Measurements from ENCODE around the gene CMTM1.

Gene CMTM1

DNA sequence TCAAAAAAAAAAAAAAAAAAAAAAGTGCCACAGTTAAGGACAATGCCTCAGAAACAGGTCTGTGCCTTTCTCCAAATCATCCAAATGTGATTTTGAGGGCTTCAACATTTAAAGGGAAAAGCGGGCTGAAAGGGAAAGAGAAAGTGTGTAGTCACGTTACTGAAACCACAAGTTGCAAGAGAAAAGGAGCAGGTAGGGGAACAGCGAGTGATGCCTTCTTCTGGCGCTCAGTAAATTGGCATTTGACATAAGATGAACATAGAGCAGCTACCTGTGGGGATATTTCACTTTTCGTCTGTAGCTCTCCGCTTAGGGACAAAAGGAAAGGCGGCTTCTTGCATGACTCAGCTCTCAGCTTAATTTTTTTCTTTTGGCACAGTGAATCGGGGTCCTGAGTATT is 24.1 kb downstream of the CMTM1 start:
- peaks cover 12% of the 10 kb centered on the region for H3K4me1 ChIP-seq (ENCODE audit: low read depth, poor library complexity, severe bottlenecking)
- no peak overlapping the region for H3K4me3 ChIP-seq (IDR thresholded peaks at IDR 0.05; ENCODE audit: insufficient read depth, low read depth, low read length)
- TF ChIP-seq, protein P1, sequence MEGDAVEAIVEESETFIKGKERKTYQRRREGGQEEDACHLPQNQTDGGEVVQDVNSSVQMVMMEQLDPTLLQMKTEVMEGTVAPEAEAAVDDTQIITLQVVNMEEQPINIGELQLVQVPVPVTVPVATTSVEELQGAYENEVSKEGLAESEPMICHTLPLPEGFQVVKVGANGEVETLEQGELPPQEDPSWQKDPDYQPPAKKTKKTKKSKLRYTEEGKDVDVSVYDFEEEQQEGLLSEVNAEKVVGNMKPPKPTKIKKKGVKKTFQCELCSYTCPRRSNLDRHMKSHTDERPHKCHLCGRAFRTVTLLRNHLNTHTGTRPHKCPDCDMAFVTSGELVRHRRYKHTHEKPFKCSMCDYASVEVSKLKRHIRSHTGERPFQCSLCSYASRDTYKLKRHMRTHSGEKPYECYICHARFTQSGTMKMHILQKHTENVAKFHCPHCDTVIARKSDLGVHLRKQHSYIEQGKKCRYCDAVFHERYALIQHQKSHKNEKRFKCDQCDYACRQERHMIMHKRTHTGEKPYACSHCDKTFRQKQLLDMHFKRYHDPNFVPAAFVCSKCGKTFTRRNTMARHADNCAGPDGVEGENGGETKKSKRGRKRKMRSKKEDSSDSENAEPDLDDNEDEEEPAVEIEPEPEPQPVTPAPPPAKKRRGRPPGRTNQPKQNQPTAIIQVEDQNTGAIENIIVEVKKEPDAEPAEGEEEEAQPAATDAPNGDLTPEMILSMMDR (conservative IDR thresholded peaks at IDR 0.05; ENCODE audit: low read depth, low read length): no peak
- no peaks in the 10 kb centered on the region for H4K20me1 ChIP-seq (ENCODE audit: insufficient read depth)
- peaks cover 7% of the 10 kb centered on the region; the same call in 1 of the 2 replicates for H3K27me3 ChIP-seq (ENCODE audit: insufficient read depth, low read depth)
- peak overlapping the region; percentile 65 for H3K4me2 ChIP-seq
- H3K36me3 ChIP-seq (ENCODE audit: insufficient read depth): no peaks in the 10 kb centered on the region
- H2AFZ ChIP-seq (ENCODE audit: low read depth): peak overlapping the region; percentile 16; the same call in 1 of the 2 replicates
- no peak overlapping the region for H3K27ac ChIP-seq
- no peaks in the 10 kb centered on the region for H3K79me2 ChIP-seq (ENCODE audit: insufficient read depth, low read depth)
- no peak overlapping the region; the same call in 1 of the 2 replicates for H3K9ac ChIP-seq

DNA sequence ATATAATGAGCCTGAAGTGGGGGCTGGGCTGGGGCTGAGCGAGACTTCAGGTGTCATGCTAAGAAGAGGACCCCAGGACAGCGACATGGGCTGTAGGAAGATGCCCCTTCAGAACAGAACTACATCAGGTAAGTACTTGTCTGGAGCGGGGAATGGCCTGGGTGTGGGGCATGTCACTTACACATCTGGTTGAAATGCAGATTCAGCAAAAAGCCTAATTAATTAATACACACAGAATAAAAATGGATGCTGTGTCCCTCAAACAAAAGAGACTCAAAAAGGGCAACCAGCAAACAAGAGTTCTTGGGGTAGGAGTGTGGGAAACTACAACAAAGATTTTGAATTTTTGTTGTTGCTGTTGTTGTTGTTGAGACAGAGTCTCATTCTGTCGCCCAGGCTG is 24.8 kb downstream of the CMTM1 start:
- no peak overlapping the region for H3K27ac ChIP-seq
- no peak overlapping the region for H3K4me3 ChIP-seq (IDR thresholded peaks at IDR 0.05; ENCODE audit: insufficient read depth, low read depth, low read length)
- H3K9ac ChIP-seq: no peak overlapping the region

DNA sequence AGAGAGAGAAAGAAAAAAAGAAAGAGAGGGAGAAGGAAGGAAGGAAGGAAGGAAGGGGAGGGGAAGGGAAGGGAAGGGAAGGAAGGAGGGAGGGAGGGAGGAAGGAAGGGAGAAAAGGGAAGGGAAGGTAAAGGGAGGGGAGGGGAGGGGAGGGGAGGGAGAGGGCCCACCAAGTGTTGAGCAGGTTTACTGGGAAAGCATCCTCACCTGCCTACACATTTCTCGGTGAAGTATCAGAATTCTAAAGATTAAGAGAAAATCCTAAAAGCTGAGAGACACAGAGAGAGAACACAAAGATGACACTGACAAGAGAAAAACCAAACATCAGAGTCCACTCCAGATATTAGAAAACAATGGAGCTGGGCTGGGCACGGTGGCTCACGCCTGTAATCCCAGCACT is 26.0 kb downstream of the CMTM1 start:
- H2AFZ ChIP-seq (ENCODE audit: low read depth): no peak overlapping the region
- peaks cover 12% of the 10 kb centered on the region for H3K4me1 ChIP-seq (ENCODE audit: low read depth, poor library complexity, severe bottlenecking)
- no peaks in the 10 kb centered on the region for H4K20me1 ChIP-seq (ENCODE audit: insufficient read depth)
- H3K36me3 ChIP-seq (ENCODE audit: insufficient read depth): no peaks in the 10 kb centered on the region
- no peaks in the 10 kb centered on the region for H3K79me2 ChIP-seq (ENCODE audit: insufficient read depth, low read depth)
- H3K27ac ChIP-seq: no peak overlapping the region
- H3K9ac ChIP-seq: no peak overlapping the region
- TF ChIP-seq, protein P1 (conservative IDR thresholded peaks at IDR 0.05; ENCODE audit: low read depth, low read length): no peak
- no peak overlapping the region for H3K4me2 ChIP-seq
- peaks cover 7% of the 10 kb centered on the region; the same call in 1 of the 2 replicates for H3K27me3 ChIP-seq (ENCODE audit: insufficient read depth, low read depth)
- no peak overlapping the region for H3K4me3 ChIP-seq (IDR thresholded peaks at IDR 0.05; ENCODE audit: insufficient read depth, low read depth, low read length)

More for the DNA sequence above, 24.8 kb downstream of the CMTM1 start:
- no peak overlapping the region for H3K4me2 ChIP-seq
- peaks cover 7% of the 10 kb centered on the region; the same call in 1 of the 2 replicates for H3K27me3 ChIP-seq (ENCODE audit: insufficient read depth, low read depth)
- H3K36me3 ChIP-seq (ENCODE audit: insufficient read depth): no peaks in the 10 kb centered on the region
- H3K4me1 ChIP-seq (ENCODE audit: low read depth, poor library complexity, severe bottlenecking): peaks cover 12% of the 10 kb centered on the region
- no peak overlapping the region for H2AFZ ChIP-seq (ENCODE audit: low read depth)
- no peaks in the 10 kb centered on the region for H4K20me1 ChIP-seq (ENCODE audit: insufficient read depth)
- no peaks in the 10 kb centered on the region for H3K79me2 ChIP-seq (ENCODE audit: insufficient read depth, low read depth)
- TF ChIP-seq, protein P1 (conservative IDR thresholded peaks at IDR 0.05; ENCODE audit: low read depth, low read length): no peak

DNA sequence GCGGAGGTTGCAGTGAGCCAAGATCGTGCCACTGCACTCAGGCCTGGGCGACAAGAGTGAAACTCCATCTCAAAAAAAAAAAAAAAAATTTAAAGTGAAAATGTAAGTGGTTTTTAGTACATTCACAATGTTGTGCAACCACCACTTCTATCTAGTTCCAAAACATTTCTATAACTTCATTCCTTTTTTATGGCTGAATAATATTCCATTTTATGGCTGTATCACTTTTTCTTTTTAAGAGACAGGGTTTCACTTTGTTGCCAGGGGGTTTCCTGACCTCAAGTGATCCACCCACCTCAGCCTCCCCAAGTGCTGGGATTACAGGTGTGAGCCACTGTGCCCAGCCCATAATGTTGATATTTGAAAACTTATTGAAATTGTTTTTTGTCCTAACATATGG is 26.6 kb downstream of the CMTM1 start:
- H3K9ac ChIP-seq: no peak overlapping the region

More for the DNA sequence above, 26.6 kb downstream of the CMTM1 start:
- peaks cover 7% of the 10 kb centered on the region; the same call in 1 of the 2 replicates for H3K27me3 ChIP-seq (ENCODE audit: insufficient read depth, low read depth)
- no peaks in the 10 kb centered on the region for H3K36me3 ChIP-seq (ENCODE audit: insufficient read depth)
- TF ChIP-seq, protein P1 (conservative IDR thresholded peaks at IDR 0.05; ENCODE audit: low read depth, low read length): no peak
- H3K27ac ChIP-seq: no peak overlapping the region
- no peaks in the 10 kb centered on the region for H4K20me1 ChIP-seq (ENCODE audit: insufficient read depth)
- H3K4me1 ChIP-seq (ENCODE audit: low read depth, poor library complexity, severe bottlenecking): peaks cover 12% of the 10 kb centered on the region
- no peak overlapping the region for H2AFZ ChIP-seq (ENCODE audit: low read depth)
- no peak overlapping the region for H3K4me3 ChIP-seq (IDR thresholded peaks at IDR 0.05; ENCODE audit: insufficient read depth, low read depth, low read length)
- H3K79me2 ChIP-seq (ENCODE audit: insufficient read depth, low read depth): no peaks in the 10 kb centered on the region
- no peak overlapping the region for H3K4me2 ChIP-seq
